GM12873 (cell line): Measurements from ENCODE around the gene PSPN.

Experiments
- TF ChIP-seq, protein P1 (sequence below): IDR thresholded peaks from 2 replicates; pipeline ENCODE4 v1.5.1; 2012; ENCODE audit warnings: low read depth, mild to moderate bottlenecking, moderate library complexity, low read length, control low read depth; ENCODE audit not compliant: insufficient read depth; ENCODE audit errors: missing control alignments

The PSPN gene

GRCh38 chr19:6334490-6335285 is 41.0 kb downstream of the PSPN start:
- TF ChIP-seq, protein P1, sequence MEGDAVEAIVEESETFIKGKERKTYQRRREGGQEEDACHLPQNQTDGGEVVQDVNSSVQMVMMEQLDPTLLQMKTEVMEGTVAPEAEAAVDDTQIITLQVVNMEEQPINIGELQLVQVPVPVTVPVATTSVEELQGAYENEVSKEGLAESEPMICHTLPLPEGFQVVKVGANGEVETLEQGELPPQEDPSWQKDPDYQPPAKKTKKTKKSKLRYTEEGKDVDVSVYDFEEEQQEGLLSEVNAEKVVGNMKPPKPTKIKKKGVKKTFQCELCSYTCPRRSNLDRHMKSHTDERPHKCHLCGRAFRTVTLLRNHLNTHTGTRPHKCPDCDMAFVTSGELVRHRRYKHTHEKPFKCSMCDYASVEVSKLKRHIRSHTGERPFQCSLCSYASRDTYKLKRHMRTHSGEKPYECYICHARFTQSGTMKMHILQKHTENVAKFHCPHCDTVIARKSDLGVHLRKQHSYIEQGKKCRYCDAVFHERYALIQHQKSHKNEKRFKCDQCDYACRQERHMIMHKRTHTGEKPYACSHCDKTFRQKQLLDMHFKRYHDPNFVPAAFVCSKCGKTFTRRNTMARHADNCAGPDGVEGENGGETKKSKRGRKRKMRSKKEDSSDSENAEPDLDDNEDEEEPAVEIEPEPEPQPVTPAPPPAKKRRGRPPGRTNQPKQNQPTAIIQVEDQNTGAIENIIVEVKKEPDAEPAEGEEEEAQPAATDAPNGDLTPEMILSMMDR: no peak

DNA sequence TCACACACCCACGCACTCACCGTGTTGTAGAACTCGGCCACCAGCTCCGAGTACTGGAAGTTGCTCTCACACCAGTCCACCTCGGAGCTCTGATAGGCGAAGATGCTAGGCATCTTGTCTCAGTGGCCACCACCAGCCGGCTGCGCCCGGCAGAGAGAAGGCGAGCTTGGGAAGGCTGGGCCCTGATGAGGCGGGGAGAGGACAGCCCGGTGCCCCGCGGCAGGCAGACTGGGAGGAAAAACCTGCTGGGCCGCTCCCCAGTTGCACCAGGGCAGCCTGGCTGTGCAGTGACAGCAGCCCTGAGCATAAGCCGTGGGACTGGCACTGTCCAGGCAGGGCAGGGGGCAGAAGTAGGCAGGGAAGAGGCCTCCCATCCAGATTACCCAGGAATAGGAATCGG is 42.3 kb downstream of the PSPN start, which contains the start of gene ACER1:
TSS of gene ACER1 (minus strand) at position 174 of the 400 bp plus-strand sequence. CDS start at position 113, 61 bp downstream.
- TF ChIP-seq, protein P1: no peak

DNA sequence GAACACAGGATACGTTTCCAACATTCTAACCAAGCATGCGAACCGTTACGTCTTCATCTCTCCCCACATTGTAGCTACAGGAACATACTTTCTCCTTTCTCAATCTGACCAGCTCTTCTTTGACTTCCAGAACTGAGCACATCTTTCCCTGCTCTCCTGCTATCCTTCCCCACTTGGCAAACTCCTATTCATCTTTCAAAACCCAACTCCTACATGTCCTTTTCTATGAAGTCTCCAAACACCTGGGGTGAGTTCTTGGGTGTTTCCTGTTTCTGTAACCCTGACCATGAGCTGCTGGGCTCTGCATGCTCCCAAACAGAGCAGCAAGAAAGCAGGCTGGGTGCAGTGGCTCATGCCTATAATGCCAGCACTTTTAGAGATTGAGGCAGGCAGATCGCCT is 48.9 kb downstream of the PSPN start:
- TF ChIP-seq, protein P1: no peak

DNA sequence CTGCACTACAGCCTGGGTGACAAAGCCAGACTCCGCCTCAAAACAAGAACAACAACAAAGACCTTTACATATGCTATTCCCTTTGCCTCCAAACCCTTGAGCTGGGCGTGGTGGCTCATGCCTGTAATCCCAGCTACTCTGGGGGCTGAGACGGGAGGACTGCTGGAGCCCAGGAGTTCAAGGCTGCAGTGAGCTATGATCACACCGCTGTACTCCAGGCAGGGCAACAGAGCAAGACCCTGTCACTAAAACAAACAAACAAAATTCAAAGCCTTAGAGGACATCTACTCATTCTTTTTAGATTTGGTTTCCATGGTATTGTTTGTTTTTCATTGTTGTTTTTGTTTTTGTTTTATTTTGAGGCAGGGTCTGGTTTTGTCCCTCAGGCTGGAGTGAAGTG is 50.1 kb downstream of the PSPN start:
- TF ChIP-seq, protein P1: no peak
